ENCODE measurements around the gene PIK3C3. TPM values are rescaled to one million over a fixed set of nuclear protein-coding genes. Genes with fewer than 3 reads are reported as not detected.

Gene PIK3C3
- total RNA-seq, 3 donors from 2014 or later, result 46.2 to 57.1 (median 53.4) TPM

DNA sequence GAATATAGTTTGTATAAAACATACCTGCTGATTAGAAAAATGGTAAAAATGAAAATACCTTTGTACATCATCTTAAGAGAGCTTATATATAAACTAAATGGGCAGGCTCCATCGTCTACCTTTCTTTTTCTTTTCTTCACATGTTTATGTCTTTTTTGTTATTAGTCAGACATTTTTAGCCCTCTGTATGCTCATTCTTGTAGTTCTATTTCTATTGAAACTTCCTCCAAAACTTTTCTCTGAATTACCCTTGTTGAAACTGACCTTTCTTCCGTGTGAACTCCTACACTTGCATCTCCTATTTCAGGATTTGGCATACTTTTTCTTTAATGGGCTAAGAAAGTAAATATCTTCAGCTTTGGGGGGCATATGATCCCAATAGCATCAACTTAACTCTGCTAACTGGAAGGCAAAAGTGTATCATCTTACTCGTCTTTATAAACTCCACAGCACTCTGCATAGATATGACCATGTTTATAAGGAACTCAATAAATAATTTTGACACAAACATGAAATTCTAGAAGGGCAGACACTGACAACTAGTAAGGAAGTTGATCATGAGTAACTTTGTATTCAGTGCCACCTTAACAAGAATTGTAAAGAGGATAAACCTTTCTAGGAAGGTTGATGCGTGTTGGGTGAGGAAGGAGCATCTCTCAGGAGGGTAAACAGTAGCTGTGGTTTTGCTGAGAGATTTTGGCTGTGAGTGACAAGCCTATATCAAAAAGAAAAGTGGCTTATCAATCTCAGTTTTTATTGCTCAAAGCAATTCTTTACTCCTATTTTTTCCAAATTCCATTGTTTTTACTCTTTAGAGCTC lies 127.6 kb downstream of the PIK3C3 start:
- TF ChIP-seq, protein P1, sequence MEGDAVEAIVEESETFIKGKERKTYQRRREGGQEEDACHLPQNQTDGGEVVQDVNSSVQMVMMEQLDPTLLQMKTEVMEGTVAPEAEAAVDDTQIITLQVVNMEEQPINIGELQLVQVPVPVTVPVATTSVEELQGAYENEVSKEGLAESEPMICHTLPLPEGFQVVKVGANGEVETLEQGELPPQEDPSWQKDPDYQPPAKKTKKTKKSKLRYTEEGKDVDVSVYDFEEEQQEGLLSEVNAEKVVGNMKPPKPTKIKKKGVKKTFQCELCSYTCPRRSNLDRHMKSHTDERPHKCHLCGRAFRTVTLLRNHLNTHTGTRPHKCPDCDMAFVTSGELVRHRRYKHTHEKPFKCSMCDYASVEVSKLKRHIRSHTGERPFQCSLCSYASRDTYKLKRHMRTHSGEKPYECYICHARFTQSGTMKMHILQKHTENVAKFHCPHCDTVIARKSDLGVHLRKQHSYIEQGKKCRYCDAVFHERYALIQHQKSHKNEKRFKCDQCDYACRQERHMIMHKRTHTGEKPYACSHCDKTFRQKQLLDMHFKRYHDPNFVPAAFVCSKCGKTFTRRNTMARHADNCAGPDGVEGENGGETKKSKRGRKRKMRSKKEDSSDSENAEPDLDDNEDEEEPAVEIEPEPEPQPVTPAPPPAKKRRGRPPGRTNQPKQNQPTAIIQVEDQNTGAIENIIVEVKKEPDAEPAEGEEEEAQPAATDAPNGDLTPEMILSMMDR (IDR thresholded peaks at IDR 0.05), result no peak
- no peak for ATAC-seq
- no peaks in the 10 kb centered on the region for H3K4me1 ChIP-seq (ENCODE audit: low read depth)

DNA sequence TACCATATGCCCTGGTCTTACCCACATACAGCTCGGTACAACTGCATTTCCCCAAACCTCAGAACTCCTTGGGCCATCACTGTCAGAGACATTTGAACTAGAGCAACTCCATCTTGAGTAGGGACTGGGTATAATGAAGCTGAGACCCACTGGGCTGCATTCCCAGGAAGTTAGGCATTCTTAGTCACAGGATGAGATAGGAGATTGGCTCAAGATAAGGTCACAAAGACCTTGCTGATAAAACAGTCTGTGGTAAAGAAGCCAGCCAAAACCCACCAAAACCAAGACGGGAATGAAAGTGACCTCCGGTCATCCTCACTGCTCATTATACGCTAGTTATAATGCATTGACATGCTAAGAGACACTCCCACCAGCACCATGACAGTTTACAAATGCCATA lies 131.3 kb downstream of the PIK3C3 start:
- DNase-seq (no peak), ATAC-seq (no peak)
- H3K4me3 ChIP-seq, result no peak overlapping the region
- intact Hi-C loops (cut with DNase I, micrococcal nuclease), result no loop called here
- H3K36me3 ChIP-seq (ENCODE audit: low read depth), result no peaks in the 10 kb centered on the region
- no peaks in the 10 kb centered on the region for H3K4me1 ChIP-seq (ENCODE audit: low read depth)
- TF ChIP-seq, protein P1 (IDR thresholded peaks at IDR 0.05), result no peak
- no peaks in the 10 kb centered on the region for H3K9me3 ChIP-seq

More for the DNA sequence above, 127.6 kb downstream of the PIK3C3 start:
- no peaks in the 10 kb centered on the region for H3K9me3 ChIP-seq
- no peak for DNase-seq
- intact Hi-C loops (cut with DNase I, micrococcal nuclease), result no loop called here
- H3K4me3 ChIP-seq, result no peak overlapping the region
- H3K36me3 ChIP-seq (ENCODE audit: low read depth), result no peaks in the 10 kb centered on the region

DNA sequence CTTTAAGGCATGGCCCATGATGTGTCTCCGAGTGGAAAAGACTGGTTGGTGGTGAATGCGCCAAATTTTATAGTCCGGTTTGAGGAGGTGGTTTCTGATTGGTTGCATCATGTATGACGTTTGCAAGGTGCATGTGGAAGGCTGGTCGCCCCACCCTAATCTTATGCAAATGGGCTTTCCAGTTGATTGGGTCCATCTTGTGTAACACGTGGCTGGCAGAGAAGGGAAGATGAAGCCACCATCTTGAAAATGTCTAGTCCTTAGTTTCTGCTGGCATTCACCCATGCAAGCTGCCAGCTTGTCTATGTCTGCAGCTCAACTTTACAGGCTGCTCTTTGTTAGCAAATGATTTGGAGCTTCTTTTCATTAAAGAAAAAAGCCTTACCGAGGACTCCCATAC lies 132.2 kb downstream of the PIK3C3 start:
- DNase-seq (no peak), ATAC-seq (no peak)
- Histone ChIP-seq H3K4me3 (no peak overlapping the region), H3K4me1 (ENCODE audit: low read depth) (no peaks in the 10 kb centered on the region), H3K9me3 (no peaks in the 10 kb centered on the region), H3K36me3 (ENCODE audit: low read depth) (no peaks in the 10 kb centered on the region)
- intact Hi-C loops (cut with DNase I, micrococcal nuclease), result no loop called here
- TF ChIP-seq, protein P1 (IDR thresholded peaks at IDR 0.05), result no peak

DNA sequence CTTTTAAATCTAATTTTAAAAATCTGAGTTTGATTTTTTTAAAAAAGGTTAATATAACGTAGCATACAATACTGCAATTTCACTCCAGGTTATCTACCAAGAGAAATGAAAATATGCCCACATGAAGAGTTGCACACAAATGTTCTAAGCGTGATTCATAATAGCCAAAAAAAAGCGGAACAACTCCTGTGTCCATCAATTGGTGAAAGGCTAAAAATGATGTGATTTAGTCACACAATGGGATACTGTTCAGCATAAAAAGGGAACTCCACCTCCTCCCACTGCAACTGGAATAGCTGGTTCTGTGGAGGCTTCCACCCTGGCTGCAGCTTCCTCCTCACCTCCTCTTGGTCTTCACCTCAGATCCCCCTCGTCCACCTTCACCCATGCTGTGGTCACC lies 132.8 kb downstream of the PIK3C3 start:
- Histone ChIP-seq H3K36me3 (ENCODE audit: low read depth) (no peaks in the 10 kb centered on the region), H3K4me1 (ENCODE audit: low read depth) (no peaks in the 10 kb centered on the region), H3K9me3 (no peaks in the 10 kb centered on the region), H3K4me3 (no peak overlapping the region)
- ATAC-seq (no peak), DNase-seq (no peak)
- intact Hi-C loops (cut with DNase I, micrococcal nuclease), result no loop called here
- TF ChIP-seq, protein P1 (IDR thresholded peaks at IDR 0.05), result no peak

DNA sequence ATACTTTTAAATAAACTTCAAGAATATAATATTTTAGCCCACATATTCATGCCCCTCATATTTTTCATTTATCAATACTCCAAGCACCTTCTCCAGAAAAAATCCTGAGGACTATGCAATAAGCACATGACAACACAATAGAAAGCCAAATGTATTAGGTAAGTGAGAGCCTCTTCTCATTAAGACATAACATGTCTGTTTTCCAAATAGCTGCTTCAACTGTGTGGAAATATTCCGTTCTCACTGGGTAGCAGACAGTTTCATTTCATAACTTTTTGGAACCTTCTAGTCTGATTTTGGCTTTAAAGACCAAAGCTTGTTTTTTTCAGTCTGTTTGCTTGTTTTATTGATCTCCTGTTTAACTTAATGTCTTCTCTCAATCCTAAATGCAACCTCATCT lies 137.8 kb downstream of the PIK3C3 start:
- Histone ChIP-seq H3K4me3 (no peak overlapping the region), H3K9me3 (no peaks in the 10 kb centered on the region), H3K4me1 (ENCODE audit: low read depth) (peaks cover 4% of the 10 kb centered on the region), H3K36me3 (ENCODE audit: low read depth) (no peaks in the 10 kb centered on the region)
- intact Hi-C loops (cut with DNase I, micrococcal nuclease), result no loop called here
- ATAC-seq (no peak), DNase-seq (no peak)
- TF ChIP-seq, protein P1 (IDR thresholded peaks at IDR 0.05), result no peak

Measured in mucosa of descending colon (tissue), 3 donors.